Measurements from ENCODE around the gene WWC2.
"Not testable (repeated sequence)": the region's sequence is repeated elsewhere in the genome, so short reads cannot be mapped to it uniquely, and the experiment has no call there.

The WWC2 gene

DNA sequence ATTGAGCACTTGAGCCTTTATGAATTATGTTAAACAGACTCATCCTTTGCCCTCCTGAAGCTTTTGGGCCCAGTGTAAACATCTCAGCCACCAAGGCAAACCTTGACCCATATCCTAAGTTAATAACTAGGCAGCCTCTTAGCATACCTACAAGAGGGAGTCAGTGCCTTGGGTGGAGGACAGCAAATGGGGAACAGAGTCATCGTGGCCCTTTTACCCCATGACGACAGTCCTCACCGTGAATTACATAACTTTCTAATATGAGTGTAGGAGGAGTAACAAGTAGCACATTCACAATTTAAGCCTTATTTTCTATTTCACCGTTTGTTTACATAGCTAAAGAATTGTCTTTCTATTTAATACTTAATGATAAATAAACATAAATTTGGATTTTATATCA lies 204.2 kb downstream of the WWC2 start:
- DNase-seq: peak; percentile 16

DNA sequence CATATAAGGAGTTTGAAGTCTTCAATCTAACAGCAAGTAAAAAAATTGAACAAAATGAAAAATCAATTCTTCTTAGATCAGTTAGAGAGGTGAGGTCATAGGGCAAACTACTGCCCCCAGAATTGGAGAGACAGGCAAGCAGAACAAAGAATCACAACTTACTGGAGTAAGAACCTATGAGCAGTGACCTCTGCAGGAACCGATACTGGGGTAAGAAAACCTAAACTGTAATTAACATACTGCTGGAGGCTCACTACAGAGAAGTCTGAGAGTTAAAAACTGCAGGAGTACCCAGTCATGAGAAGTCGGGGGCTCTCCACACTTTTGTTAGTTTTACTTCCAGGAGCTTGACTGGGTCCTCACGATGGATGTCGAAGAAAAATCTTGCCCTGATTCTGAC lies 205.0 kb downstream of the WWC2 start:
- no peak for DNase-seq

DNA sequence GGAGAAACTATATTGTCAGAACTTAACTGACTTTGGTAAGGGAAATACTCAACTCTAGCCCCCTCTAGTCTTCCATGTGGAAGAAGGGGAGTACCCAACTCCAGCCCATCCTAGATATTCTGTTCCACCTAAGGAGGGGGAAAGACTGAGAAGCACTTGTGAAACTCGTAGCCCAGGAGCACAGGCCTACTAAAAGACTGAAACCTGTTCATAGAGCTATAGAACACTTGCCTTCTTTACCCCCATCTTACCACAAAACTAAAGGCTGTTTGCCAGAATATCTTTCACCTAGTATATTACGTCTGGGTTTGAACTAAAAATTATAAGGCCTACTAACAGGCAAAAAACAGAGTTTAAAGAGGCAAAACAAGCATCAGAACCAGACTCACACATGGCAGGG lies 205.5 kb downstream of the WWC2 start:
- no peak for DNase-seq

DNA sequence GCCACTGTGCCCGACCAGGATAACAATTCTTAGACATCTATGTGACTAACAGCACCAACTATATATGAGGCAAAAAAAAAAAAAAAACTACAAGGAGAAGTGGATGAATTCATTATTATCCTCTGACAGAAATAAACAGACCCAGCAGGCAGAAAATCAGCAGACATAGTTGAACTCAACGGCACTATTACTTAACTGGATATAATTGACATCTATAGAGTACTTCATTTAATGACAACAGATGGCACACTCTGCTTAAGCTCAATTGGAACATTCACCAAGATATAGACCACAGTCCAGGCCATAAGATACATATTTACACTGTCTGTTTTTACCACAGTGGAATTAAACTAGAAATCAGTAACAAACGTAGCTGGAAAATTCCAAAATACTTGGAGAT lies 207.8 kb downstream of the WWC2 start:
- no peak for DNase-seq

DNA sequence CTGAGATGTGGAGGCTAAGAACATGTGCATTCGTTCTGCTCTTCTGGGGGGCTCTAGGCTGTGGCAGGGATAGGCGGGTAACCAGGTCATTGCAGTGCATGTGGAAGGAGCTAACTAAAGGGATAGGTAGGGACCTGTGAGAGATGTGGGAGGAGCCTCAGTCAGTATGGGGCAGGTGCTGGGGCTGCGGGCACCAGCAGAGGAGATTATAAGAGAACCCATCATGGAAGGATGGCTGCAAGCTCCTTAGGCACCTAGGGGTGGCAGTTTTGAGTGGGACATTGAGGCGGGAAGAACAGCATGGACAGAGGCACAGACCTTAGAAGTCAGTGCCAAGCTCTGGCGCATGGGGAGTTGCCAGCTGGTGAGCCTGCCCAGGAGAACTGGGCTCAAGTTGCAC lies 213.8 kb downstream of the WWC2 start:
- no peak for DNase-seq

DNA sequence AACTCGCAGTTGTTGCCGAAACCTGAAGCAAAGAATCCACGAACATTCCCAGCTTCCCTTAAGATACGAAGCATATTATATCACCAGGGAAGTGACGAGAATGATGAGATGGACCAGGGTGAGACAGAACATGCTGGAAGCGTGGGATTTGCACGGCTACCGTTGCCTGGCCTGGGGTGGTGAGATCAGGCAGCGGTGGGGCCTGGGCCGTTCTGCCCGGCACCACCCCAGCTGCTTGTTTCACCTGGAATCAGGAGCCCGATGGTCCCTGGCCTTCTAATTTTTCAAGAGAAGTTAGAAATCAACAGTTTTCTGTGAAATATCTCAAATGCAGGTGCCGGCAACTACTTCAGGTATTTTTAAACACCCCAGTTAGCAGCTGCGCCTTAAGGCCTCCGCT lies 215.3 kb downstream of the WWC2 start:
- DNase-seq: no peak

DNA sequence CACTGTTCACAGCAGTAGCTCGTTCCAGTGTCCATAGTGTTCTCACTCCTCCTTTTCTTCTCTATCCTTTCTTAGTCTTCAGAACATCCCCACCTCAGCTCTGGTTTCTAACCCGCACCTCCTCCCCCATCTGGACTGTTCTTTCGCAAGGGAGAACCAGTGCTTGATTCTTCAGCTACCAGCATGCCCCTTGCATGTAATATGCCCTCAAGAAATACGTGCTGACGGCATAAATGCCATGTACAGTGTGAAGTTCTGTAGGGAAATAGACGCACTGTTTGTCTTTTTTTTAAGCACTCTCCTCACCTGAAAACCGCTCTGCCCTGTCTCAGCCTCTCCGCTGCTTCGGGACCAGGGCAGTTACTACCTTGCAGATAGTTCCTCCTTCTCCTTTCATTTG lies 215.7 kb downstream of the WWC2 start:
- no peak for DNase-seq

DNA sequence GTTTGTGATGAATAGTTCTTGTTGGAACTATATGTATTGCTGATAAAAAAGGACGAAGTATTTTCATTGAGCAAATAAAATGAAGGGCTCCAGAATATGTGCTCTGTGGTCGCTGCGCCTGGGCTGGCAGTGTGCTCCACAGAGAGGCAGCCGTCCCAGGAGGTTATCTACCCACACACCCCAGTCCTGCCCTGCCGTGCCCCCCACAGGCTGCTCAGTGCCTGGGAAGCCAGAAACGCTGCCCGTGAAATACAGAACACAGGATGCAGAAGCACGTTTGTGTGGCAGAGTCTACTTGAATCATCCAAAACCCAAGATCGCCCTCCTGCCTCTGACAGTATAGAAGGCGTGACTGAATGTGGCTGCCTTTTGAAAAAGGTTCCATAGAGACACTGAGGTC lies 219.6 kb downstream of the WWC2 start:
- DNase-seq: no peak

DNA sequence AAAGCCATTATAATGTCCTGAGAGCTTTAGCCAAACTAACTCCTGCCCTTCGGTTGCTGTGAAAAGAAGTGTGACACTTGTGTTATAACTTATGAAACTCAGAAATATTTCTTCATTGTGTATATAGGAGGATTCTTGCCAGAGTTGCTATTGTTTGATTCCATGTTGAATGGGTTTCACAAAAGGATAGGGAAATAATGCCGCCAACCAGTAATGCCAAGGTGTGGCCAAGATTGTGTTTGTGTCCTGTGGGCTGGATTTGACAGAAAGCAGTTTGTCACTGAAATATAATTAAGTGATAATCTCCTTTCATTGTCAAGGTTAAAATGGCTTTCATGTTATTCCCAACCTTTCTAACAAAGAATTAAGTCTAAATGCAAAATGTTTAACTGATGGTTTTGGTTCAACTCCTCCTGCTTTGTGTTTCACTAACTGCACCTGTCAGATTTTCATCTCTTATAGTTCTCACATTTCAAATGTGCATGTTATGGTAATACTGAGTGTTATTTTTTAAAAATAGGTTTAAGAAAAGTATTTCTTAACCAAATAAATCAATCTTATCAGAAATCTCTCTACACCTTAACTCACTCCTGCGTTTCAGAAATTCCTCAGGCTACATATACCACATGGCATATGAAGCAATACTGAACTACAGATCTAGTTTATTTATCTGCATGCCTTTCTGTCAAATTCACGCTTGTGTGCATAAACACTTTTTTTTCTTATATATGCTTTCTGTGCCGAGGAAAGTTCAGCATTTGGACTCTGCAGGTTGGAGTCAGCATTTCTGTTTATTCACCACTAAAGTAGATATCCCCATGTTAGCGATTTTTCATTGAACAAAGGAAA lies 221.4 kb downstream of the WWC2 start, which contains the start of gene CLDN22:
TSS of gene CLDN22 (minus strand) at position 66 of the 849 bp plus-strand sequence. CDS start at position 8, 58 bp downstream.
- DNase-seq: no peak

DNA sequence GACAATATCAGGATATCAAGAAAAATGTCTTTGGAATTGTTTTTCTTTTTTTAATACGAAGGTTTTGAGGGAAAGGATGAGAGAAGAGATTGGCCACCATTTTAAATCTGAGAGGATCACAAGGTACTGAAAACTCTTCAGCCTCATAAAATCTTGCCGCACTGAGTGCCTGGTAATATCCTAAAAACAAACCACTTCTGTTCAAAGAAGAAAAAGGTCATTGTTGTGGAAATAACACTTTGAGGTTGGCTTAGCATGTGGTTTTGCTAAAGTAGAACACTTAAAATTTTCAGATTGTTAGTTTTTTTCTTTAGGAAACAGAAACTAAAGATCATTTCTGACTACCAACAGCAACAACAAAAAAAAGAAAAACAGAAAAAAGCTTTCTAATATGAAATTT lies 222.0 kb downstream of the WWC2 start:
- DNase-seq: no peak

DNA sequence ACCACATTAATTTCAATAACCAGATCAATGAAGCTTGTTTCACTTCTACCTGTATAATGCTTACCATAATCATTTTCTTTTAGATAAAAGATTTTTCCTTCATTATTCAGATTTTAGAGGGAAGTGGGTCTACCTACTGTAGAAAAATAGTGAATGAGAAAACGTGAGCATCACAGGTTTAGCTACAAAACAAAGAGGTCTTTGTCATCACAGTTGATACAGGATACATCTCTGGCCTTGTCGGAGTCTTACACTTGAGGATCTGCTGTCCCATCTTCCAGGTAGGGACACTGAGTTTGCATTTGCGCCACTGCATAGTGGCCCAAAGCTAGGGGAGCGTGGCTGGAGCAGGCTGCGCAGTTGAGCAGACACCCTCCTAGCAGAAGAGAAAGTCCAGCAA lies 222.5 kb downstream of the WWC2 start:
- no peak for DNase-seq

DNA sequence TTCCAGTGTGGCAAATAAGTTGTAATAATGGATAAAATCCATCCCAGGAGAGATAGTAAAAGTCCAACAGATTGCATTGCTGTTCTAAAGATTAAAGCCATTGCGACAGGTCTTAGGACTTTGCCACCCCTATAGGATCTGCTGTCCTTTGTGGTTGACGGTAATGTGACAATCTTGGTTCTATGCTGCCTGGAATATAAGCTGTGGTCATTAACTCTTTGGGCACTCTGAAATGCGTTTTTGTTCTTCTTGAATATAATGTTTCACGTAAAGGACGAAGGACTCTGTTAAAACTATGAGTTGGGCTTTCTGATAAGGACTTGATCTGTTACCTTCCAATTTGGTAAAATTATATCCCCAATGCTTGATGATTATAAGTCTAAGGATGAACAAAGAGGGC lies 223.3 kb downstream of the WWC2 start, which contains the start of gene CLDN24:
TSS of gene CLDN24 (minus strand) at position 101 of the 400 bp plus-strand sequence. CDS start at position 101, 0 bp downstream.
- no peak for DNase-seq

DNA sequence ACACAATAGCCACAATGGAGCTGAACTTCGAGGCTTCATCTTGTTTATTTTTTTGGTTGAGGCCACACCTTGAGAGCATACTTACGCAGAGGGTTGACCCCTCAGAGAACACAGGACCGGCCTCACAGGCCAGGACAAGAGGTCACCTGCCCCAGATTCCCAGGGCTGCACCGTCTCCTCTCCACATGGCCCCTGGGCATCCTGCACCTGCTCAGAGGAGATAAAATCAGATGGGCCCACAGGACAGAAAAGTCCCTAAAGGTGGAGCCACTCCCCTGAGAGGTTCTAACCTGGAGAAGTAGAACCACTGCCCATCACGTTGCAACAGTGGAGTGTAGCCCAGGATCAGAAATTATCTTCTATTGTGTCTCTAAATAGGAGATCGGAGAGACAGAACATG lies 224.2 kb downstream of the WWC2 start:
- DNase-seq: no peak

DNA sequence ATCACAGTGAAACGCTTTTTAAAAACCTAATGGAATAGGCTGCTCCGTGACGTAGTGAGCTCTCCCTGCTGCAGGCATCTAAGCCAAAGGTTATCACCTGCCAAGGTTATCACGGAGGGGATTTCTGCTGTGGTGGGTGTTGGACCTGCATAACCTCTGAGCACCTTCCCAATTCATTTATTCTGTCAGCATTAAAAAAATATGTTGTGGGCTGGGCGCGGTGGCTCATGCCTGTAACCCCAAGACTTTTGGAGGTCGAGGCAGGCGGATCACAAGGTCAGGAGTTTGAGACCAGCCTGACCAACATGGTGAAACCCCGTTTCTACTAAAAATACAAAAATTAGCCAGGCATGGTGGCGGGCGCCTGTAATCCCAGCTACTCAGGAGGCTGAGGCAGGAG lies 225.0 kb downstream of the WWC2 start:
- DNase-seq: not testable (repeated sequence)

DNA sequence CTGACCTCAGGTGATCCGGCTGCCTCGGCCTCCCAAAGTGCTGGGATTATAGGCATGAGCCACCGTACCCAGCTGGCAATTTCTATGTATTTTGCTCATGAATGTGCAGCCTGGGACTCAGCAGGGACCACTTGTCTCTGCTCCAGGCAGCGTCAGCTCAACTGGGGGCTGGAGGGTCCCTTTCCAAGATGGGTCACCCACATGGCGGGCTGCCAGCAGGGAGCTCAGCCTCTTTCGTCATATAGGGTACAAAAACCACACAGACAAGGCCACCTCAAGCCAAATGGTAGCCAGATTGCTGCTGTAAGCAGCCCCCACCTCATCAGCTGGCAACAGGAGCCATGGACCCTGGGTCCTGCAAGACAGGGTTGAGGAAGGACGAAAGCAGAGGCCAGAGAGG lies 225.6 kb downstream of the WWC2 start:
- DNase-seq: no peak

DNA sequence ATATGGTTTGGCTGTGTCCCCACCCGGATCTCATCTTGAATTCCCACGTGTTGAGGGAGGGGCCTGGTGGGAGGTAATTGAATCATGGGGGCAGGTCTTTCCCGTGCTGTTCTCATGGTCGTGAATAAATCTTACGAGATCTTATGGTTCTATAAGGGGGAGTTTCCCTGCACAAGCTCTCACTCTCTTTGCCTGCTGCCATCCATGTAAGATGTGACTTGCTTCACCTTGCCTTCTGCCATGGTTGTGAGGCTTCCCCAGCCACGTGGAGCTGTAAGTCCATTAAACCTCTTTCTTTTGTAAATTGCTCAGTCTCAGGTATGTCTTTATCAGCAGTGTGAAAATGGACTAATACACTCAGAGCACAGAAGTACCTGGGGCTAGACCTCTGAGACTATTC lies 227.3 kb downstream of the WWC2 start:
- not testable (repeated sequence) for DNase-seq

DNA sequence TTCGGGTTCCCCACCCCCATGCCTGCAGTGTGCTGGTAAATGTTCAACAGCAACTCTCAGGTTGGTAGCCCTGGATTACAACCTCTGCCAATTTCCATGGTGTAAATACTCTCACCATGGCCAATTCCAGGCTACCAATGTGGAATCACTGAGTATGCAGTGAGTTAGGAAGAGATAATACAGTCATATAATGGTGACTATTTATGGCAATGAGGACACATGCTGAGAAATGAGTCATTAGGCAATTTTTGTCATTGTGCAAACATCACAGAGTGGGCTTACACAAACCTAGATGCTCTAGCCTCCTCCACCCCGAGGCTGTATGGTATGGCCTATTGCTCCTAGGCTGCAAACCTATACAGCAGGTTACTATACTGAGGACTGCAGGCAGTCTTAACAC lies 227.8 kb downstream of the WWC2 start:
- DNase-seq: no peak

DNA sequence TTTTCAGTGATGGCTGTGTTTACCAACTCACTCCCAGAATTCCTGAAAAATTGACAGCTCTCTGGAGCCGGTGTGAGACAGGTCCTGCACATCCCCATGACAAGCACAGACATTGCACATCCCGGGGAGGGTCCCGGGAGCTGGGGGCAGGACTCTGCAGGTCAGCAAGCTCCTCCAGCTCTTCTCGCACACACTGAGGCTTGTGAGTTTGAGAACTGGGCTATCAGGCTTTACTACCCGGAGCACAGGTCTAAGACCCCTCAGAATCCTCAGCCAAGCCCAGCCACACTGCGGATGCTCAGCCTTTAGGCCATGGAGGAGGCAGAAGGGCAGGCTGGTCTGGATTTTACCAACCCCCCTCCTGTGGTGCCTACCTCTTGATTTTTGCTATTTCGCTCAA lies 228.8 kb downstream of the WWC2 start:
- DNase-seq: no peak

DNA sequence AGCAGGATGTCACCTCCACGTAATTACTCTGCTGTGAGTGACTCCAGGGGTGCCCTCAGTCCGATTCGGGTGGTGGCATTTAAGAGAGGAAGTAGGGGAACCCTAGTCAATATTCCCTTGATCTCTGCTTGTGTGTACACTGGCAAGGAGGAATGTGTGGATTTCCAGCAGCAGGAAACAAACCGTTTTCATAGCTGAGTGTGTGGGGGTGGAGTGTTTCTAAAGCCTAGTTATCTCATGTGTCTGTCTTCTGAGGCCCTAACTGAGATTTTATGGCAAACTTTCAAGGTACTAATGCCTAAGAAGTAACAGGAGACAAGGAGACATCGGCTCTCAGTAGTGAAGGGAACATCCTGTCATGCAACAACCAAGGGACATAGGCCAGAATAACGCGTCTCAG lies 229.8 kb downstream of the WWC2 start:
- no peak for DNase-seq

DNA sequence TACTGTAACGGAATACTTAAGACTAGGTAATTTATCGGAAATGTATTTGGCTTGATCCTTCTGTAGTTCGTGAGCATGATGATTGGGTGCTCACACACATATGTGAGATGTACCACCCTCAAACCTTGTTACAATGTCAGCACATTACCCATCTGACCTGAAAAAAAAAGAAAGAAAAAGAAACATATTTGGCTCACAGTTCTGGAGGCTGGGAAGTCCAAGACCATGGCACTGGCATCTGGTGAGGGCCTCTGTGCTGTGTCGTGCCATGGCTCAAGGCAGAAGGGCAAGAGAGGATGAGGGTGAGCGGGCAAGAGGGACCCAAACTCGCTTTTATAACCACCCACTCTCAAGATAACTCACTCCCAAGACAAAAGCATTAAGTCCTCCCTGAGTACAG lies 230.2 kb downstream of the WWC2 start:
- DNase-seq: no peak

DNA sequence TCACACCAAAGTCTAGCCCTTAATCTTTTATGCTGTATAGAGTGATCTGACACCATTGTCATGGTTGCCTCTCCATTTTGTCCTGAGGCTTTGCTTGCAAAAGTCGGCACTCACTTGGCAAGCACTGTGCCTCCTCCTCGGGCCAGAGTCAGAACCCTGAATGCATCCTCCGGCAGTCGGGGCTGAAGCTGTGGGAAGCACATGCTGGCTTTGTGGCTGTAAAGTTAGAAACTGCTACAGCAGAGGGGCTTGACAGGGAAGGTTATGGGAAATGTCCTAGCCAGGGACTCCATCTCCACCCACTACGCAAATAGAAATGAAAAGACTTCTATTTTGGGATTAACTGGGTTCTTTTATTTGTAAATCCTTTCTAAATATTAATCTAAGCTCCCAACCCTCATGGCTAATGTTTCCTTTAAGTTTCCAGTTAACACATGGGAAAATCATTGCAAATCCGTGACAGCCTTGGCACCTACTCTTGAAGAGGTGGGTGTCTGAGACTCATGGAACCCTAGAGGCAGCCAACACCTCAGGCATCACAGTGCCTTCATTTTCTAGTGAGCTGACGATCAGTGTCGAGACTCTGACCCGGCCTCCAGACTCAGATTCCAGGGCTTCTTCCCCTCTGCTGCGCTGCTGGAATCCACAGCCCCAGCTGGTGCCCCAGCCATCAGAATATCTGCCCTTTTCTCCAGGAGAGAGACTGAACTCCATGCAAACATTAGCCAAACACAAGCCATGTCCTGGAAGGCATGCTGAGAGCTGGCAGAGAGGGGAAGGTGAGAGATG lies 231.1 kb downstream of the WWC2 start:
- DNase-seq: no peak

DNA sequence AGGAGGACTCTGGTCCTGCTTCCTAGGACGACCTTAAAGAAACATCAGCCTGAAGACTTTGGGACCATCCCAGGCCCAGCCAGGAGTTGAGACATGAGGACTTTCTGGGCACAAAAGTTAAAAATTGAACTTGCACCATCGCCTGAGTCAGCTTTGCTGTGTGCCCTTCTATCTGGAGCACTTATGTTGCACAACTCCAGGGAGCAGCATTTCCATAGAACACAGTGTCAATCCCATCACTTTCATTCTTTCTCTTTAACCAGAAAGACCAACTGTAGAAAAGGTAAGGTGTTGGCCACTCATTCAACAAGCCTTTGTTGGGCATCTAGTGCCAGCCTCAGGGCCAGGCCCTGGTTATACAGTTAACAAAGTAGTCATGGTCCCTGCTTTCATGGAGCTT lies 231.8 kb downstream of the WWC2 start:
- DNase-seq: no peak

DNA sequence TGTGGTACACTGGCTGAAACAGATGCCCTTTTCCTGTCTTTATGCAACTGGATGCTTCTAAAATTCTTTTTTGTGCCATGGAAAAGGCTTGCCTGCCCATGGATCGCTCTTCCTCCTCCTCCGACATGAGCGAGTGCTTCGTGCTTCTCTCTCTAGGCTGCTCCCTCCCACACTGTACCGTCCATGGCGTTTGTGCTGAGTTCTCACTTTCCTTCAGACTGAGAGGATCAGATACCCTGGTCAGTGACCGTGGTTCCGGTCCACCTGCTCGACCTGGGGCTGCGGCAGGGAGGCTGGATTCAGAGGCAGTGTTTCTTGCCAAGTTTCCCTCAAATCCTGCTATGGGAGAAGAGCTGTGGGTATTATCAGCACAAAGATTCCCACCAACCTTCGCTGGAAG lies 233.4 kb downstream of the WWC2 start:
- no peak for DNase-seq

DNA sequence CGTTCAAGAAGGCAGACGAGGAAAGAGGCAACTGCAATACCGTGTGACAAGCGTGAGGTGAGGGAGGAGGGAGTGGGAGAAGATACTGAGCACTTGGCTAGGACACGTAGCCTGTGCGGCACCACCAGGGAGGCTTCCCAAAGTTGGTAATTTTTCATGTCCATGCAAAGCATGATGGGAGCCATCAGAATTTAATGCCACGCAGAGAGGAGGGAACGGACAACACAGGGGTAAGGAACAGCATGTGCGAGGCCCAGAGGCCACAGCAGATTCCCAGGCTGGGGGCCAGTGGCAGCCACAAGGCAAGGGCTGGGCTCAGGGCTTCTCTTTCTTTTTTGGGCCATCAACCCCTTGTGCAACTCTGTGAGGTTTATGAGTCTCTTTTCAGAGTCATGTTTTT lies 234.1 kb downstream of the WWC2 start:
- no peak for DNase-seq

Data from suppressor macrophage treated with lipopolysaccharide for 4 hours (primary cell).